GF-D8 (cell line): ENCODE results near the gene EXOC3L4.
"Not testable (repeated sequence)": the region's sequence is repeated elsewhere in the genome, so short reads cannot be mapped to it uniquely, and the experiment has no call there.

Experiments
- DNase-seq: peaks from one replicate; lab custom pipeline; 2025; lab: John Stamatoyannopoulos, UW

The EXOC3L4 gene

DNA sequence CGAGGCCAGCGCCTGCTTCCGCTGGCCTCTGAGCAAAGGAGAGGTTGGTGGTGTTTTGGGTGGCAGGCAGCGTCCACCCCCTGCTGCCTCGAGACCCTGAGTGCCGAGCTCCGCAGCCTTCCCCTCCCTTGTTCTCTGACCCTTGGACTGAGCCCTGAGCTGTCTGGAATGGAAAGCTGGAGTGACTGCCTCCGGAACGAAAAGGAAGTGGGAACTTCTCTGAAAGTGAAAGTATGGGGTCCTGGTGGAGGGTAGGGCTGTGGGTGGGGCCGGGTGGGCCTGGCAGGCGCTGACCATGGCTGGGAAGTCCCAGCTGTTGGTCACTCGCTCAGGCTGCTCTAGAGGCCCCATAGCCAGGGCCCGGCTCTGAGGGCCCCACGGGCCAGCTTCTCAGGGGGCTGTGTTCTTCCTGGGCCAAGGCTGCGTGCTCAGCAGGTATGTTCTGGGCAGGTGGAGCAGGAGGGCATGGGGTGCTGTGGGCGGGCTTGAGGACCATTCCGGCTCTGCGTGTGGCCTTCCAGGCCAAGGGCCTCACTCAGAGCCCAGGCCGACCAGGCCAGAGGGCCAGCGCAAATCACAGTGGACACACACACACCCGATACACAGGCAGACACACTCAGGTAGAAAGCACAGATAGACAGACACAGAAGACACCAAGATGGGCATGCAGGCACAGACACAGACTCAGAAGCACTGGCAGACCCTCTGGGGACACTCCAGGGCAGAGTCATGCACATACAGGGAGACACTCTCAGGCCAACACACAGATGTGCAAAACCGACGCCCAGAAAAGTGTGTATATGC, at the start of gene EXOC3L4:
TSS of gene EXOC3L4 (plus strand) at position 320 of the 804 bp plus-strand sequence. CDS start 5,495 bp downstream, outside the sequence.
- DNase-seq, result no peak

- DNase-seq, result no peak
Observed at GRCh38 chr14:103045371-103045869, 49.1 kb upstream of the EXOC3L4 start.

DNA sequence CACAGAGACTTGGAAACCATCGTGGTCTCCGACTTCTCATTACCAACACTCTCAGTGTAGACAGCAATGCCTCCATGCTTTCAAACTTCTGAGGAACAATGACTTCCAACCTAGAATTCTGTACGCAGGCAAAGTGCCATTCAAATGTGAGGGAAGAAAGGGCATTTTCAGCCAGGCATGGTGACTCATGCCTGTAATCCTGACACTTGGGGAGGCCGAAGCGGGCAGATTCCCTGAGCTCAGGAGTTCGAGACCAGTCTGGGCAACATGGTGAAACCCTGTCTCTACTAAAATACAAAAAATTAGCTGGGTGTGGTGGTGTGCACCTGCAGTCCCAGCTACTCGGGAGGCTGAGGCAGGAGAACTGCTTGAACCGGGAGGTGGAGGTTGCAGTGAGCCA, 47.1 kb upstream of the EXOC3L4 start:
- DNase-seq, result not testable (repeated sequence)

DNA sequence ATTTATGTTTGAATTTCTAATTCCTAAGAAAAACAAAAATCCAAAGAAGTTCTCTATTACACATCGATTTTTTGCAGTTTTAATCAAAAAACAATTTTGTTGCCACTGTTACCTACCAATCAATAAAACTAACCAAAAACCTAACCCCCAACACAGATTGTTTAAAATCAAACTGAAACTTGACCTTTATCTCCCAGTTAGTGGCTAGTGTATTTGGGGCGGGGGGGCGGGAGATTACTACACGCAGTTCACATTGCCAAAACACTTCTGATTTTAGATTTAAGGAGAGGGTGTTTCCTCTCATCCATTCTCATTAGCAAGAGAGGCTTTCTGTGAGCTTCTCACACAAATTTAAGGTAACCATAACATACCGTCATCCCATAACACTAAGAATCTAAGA, 43.6 kb upstream of the EXOC3L4 start:
- DNase-seq, result no peak

- no peak for DNase-seq
Observed at GRCh38 chr14:103052407-103052806, 42.1 kb upstream of the EXOC3L4 start.

DNA sequence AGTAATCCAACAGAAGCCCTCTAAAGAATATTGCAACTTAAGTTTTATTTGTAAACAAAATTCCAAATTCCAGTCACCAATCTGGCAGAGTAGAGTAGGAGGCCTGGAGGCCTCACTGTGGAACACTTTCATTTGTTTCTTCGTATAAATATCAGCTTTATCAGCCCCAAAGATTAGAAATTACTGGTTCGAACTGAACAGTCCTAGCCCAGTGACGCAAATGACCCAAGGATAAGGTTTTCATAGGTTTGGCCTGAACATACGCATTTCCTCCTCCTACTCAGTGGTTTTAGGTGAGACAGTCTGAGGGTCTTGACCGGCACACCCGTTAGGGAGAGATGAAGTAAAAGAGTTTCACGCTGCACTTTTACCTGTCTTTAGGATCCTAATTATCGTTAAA, 38.8 kb upstream of the EXOC3L4 start:
- DNase-seq, result no peak

- no peak for DNase-seq
Observed at GRCh38 chr14:103056322-103057027, 38.0 kb upstream of the EXOC3L4 start.

DNA sequence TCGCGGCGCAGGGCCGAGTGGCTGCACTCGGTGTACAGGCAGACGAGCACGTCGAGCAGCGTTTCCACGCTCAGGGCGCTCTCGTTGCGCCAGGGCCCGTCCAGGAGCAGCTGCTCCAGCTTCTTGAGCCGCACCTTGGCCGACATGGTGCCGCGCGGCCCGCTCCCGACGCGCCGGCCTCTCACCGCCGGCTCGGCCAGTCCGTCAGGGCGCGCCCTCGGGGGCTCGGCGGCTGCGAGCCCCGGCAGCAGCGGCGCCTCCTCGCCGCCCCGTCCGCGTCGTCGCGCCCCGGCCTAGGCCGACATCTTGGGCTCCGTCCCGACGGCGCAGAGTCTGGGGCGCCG, 37.5 kb upstream of the EXOC3L4 start:
- DNase-seq, result no peak

DNA sequence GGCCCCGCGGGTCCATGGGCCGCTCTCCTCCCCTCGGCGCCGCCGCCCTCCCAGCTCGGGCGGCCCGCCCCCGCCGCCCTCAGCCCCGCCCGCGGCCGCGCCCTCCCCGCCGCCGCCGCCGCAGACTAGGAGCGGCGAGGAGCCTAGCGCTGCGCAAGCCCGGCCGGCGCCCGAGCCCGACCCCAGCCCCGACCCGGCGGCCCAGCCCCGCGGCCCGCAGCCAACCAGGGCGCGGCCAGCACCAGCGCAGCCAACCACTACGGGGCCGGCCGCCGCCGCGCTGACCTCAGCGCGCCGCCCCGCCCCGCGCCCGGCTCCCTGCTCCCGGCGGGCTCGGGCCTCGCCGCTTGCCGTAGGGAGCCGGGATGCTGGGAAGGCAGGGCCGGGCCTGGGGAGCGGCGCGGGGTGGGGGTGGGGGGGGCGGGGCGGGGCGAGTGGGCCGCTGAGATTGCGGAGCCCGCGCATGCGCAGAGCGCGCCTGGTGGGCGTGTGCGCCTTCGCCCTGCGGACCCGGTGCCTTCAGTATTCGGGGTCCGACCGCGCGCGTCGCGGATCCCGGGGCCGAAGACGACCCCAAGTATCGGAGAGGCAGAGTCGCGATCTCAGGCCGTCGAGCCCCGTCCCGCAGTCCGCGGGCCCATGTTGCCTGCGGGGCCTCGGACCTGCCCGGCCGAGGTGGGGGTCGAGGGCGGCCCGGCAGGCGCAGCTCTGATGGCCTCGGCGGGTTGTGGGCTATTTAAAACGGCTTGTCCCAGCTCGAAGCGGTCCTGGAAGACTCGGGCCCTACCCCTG, 37.0 kb upstream of the EXOC3L4 start, which contains the start of gene CDC42BPB:
TSS of gene CDC42BPB (minus strand) at position 178 of the 792 bp plus-strand sequence. CDS start 376 bp downstream, outside the sequence.
- DNase-seq, result no peak

DNA sequence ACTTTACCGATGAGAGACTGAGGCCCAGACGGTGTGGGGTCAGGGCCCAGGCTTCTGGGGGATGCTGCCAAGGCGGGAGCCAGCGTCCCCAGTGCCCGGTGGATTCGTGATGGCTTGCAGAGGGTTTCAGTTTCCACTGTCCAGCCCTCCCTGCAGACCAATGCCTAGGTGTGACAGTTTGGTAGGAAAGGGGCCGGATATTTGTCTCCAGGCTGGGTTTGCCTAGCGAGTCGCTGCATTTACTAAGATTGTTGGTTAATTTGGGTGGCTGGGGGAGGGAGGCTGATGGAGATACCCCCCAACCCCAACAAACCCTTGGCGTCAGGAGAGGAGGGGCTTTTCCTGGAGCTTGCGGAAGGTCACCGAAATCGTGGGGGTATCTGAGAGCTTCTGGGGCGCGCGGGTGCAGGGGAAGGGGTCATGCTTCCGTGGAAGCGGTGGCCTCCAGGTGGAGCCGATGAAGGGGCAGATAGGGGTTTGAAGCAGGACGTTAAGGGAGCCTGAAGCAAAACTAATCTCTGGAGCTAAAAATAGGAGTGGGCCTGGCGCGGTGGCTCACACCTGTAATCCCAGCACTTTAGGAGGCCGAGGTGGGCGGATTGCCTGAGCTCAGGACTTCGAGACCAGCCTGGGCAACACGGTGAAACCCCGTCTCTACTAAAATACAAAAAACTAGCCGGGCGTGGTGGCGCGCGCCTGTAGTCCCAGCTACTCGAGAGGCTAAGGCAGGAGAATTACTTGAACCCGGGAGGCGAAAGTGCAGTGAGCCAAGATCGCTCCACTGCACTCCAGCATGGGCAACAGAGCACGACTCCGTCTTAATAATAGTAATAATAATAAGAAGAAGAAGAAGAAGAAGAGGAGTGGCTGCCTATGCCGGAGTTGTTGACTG, 36.1 kb upstream of the EXOC3L4 start:
- no peak for DNase-seq

GRCh38 chr14:103059556-103059955, 35.0 kb upstream of the EXOC3L4 start:
- no peak for DNase-seq

DNA sequence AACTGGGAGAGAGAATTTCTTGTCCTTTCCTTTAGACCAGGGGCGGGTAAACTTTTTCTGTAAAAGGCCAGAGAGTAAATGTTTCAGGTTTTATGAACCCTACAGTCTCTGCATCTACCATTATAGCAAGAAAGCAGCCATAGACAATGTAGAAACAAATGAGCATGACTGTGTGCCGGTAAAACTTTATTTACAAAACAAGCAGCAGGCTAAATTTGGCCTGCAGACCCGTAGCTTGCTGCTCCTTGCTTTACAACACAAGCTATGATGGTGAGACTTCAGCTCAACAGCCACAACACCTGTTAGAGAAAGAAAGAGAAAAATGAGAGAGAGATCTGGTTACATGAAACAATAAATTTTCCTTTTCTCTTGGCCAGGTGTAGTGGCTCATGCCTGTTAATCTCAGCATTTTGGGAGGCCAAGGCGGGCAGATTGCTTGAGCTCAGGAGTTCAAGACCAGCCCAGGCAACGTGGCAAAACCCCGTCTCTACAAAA, 33.0 kb upstream of the EXOC3L4 start:
- no peak for DNase-seq

DNA sequence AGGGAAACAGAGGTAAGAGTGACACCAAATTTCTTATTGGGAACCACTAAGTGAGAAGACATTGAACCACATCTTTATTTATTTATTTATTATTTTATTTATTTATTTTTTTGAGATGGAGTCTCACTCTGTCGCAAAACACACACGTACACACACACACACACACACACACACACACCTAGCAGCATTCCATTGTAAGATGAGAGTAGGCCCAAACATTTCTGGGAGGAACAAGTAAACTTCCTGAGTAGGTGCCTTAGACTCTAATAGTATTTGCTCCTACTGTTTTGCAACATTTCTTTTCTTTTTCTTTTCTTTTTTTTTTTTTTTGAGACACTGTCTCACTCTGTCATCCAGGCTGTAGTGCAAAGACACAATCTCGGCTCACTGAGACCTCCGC, 30.1 kb upstream of the EXOC3L4 start:
- no peak for DNase-seq

GRCh38 chr14:103064978-103065377, 29.5 kb upstream of the EXOC3L4 start:
- no peak for DNase-seq

- DNase-seq, result no peak
Observed at GRCh38 chr14:103065861-103066260, 28.7 kb upstream of the EXOC3L4 start.

DNA sequence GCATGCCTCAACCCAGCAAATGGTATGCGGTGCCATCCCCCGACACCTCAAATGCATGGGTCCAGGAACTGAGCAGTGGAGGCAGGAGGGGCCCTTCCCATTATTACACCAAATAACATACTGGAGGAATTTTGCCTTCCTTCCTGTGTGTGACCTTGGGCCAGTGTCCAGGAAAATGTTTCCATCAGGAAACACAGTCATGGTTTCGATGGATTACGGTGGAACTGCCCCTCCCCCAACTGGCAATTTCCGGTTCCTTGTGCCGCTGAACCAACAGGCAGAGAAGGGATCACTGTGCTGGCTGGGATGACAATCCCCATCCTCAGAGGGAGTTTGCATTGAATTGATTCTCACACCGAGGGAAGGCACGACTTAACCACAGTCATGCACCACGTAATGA, 28.1 kb upstream of the EXOC3L4 start:
- no peak for DNase-seq

- no peak for DNase-seq
Observed at GRCh38 chr14:103067231-103067954, 27.1 kb upstream of the EXOC3L4 start.

- DNase-seq, result no peak
Observed at GRCh38 chr14:103068351-103069073, 26.0 kb upstream of the EXOC3L4 start.

- DNase-seq, result no peak
Observed at GRCh38 chr14:103070263-103070885, 24.2 kb upstream of the EXOC3L4 start.
